Measurements from ENCODE around the gene RASAL2. TPM values are rescaled to one million over a fixed set of nuclear protein-coding genes. Genes with fewer than 3 reads are reported as not detected.
A peak's percentile ranks its signal among the peaks of the same experiment; 100 is the strongest.

RASAL2 gene
- total and polyA plus RNA-seq, 2 of the 13 experiments (the other 11 are each of a cell fraction or from before 2014, with no cell fraction given) = 5.4 to 5.9 TPM

DNA sequence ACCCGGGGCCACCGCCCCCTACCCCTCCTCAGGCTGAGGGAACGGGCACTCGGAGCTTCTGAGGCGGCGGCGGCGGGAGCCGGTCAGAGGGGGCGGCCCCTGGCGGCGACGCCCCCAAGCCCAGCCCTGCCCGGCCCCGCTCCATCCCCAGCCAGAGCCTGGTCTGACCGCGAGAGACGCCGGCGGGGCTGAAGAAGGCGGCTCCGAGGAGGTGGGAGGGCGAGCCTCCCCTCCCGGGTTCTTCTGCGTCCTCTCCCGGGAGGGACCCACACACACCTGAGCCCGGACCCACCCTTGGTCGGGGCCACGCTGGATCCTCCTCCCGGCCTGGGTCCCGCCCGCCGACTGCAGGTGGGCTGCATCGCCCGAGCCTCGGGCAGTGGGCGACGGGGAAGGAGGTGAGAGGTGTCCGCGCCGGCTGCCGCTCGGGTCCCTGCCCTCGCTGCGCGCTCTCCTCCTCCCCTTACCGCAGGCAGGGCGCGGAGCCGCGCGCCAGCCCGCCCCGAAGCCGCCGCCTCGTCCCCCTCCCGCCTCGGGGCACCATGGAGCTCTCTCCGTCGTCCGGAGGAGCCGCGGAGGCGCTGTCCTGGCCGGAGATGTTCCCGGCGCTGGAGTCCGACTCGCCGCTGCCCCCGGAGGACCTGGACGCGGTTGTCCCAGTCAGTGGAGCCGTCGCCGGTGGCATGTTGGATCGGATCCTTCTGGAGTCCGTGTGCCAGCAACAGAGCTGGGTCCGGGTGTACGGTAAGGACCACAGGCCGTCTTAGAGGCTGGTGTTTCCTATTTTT, at the start of gene RASAL2 (continued):
- TF ChIP-seq, protein P1, sequence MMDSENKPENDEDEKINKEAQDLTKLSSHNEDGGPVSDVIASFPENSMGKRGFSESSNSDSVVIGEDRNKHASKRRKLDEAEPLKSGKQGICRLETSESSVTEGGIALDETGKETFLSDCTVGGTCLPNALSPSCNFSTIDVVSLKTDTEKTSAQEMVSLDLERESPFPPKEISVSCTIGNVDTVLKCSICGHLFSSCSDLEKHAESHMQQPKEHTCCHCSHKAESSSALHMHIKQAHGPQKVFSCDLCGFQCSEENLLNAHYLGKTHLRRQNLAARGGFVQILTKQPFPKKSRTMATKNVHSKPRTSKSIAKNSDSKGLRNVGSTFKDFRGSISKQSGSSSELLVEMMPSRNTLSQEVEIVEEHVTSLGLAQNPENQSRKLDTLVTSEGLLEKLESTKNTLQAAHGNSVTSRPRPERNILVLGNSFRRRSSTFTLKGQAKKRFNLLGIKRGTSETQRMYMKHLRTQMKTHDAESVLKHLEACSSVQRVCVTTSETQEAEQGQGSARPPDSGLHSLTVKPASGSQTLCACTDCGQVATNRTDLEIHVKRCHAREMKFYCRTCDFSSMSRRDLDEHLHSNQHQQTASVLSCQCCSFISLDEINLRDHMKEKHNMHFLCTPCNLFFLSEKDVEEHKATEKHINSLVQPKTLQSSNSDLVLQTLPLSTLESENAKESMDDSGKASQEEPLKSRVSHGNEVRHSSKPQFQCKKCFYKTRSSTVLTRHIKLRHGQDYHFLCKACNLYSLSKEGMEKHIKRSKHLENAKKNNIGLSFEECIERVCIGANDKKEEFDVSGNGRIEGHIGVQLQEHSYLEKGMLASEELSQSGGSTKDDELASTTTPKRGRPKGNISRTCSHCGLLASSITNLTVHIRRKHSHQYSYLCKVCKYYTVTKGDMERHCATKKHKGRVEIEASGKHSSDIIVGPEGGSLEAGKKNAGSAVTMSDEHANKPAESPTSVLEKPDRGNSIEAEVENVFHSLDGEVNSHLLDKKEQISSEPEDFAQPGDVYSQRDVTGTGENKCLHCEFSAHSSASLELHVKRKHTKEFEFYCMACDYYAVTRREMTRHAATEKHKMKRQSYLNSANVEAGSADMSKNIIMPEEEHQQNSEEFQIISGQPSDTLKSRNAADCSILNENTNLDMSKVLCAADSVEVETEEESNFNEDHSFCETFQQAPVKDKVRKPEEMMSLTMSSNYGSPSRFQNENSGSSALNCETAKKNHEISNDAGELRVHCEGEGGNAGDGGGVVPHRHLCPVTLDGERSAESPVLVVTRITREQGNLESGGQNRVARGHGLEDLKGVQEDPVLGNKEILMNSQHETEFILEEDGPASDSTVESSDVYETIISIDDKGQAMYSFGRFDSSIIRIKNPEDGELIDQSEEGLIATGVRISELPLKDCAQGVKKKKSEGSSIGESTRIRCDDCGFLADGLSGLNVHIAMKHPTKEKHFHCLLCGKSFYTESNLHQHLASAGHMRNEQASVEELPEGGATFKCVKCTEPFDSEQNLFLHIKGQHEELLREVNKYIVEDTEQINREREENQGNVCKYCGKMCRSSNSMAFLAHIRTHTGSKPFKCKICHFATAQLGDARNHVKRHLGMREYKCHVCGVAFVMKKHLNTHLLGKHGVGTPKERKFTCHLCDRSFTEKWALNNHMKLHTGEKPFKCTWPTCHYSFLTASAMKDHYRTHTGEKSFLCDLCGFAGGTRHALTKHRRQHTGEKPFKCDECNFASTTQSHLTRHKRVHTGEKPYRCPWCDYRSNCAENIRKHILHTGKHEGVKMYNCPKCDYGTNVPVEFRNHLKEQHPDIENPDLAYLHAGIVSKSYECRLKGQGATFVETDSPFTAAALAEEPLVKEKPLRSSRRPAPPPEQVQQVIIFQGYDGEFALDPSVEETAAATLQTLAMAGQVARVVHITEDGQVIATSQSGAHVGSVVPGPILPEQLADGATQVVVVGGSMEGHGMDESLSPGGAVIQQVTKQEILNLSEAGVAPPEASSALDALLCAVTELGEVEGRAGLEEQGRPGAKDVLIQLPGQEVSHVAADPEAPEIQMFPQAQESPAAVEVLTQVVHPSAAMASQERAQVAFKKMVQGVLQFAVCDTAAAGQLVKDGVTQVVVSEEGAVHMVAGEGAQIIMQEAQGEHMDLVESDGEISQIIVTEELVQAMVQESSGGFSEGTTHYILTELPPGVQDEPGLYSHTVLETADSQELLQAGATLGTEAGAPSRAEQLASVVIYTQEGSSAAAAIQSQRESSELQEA (CRISPR knock-in tag; IDR thresholded peaks at IDR 0.05; ENCODE audit: not compliant biosample characterization) = no peak
- TF ChIP-seq STAG1 (CRISPR knock-in tag; IDR thresholded peaks at IDR 0.05) (no peak), ZNF20 (CRISPR knock-in tag; IDR thresholded peaks at IDR 0.05) (no peak), U2AF2 (IDR thresholded peaks at IDR 0.05; ENCODE audit: low read depth, low read length) (no peak), ZNF674 (CRISPR knock-in tag; IDR thresholded peaks at IDR 0.05; ENCODE audit: low read depth) (no peak), SMC3 (IDR thresholded peaks at IDR 0.05; ENCODE audit: low read length) (no peak), KLF6 (CRISPR knock-in tag; IDR thresholded peaks at IDR 0.05) (0 out of 2 replicates have a peak, but pooled peaks have one; percentile 14), ZNF17 (CRISPR knock-in tag; IDR thresholded peaks at IDR 0.05) (no peak)
- TF ChIP-seq, protein P2, sequence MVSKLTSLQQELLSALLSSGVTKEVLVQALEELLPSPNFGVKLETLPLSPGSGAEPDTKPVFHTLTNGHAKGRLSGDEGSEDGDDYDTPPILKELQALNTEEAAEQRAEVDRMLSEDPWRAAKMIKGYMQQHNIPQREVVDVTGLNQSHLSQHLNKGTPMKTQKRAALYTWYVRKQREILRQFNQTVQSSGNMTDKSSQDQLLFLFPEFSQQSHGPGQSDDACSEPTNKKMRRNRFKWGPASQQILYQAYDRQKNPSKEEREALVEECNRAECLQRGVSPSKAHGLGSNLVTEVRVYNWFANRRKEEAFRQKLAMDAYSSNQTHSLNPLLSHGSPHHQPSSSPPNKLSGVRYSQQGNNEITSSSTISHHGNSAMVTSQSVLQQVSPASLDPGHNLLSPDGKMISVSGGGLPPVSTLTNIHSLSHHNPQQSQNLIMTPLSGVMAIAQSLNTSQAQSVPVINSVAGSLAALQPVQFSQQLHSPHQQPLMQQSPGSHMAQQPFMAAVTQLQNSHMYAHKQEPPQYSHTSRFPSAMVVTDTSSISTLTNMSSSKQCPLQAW (CRISPR knock-in tag; IDR thresholded peaks at IDR 0.05) = no peak
- TF ChIP-seq, protein P3, sequence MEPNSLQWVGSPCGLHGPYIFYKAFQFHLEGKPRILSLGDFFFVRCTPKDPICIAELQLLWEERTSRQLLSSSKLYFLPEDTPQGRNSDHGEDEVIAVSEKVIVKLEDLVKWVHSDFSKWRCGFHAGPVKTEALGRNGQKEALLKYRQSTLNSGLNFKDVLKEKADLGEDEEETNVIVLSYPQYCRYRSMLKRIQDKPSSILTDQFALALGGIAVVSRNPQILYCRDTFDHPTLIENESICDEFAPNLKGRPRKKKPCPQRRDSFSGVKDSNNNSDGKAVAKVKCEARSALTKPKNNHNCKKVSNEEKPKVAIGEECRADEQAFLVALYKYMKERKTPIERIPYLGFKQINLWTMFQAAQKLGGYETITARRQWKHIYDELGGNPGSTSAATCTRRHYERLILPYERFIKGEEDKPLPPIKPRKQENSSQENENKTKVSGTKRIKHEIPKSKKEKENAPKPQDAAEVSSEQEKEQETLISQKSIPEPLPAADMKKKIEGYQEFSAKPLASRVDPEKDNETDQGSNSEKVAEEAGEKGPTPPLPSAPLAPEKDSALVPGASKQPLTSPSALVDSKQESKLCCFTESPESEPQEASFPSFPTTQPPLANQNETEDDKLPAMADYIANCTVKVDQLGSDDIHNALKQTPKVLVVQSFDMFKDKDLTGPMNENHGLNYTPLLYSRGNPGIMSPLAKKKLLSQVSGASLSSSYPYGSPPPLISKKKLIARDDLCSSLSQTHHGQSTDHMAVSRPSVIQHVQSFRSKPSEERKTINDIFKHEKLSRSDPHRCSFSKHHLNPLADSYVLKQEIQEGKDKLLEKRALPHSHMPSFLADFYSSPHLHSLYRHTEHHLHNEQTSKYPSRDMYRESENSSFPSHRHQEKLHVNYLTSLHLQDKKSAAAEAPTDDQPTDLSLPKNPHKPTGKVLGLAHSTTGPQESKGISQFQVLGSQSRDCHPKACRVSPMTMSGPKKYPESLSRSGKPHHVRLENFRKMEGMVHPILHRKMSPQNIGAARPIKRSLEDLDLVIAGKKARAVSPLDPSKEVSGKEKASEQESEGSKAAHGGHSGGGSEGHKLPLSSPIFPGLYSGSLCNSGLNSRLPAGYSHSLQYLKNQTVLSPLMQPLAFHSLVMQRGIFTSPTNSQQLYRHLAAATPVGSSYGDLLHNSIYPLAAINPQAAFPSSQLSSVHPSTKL (CRISPR knock-in tag; IDR thresholded peaks at IDR 0.05) = no peak
- TF ChIP-seq, protein P4, sequence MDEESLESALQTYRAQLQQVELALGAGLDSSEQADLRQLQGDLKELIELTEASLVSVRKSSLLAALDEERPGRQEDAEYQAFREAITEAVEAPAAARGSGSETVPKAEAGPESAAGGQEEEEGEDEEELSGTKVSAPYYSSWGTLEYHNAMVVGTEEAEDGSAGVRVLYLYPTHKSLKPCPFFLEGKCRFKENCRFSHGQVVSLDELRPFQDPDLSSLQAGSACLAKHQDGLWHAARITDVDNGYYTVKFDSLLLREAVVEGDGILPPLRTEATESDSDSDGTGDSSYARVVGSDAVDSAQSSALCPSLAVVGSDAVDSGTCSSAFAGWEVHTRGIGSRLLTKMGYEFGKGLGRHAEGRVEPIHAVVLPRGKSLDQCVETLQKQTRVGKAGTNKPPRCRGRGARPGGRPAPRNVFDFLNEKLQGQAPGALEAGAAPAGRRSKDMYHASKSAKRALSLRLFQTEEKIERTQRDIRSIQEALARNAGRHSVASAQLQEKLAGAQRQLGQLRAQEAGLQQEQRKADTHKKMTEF (CRISPR knock-in tag; IDR thresholded peaks at IDR 0.05) = peak; percentile 54; the same call in 1 of the 2 replicates
- TF ChIP-seq, protein P5, sequence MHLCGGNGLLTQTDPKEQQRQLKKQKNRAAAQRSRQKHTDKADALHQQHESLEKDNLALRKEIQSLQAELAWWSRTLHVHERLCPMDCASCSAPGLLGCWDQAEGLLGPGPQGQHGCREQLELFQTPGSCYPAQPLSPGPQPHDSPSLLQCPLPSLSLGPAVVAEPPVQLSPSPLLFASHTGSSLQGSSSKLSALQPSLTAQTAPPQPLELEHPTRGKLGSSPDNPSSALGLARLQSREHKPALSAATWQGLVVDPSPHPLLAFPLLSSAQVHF (CRISPR knock-in tag; IDR thresholded peaks at IDR 0.05) = no peak

All from HepG2 (cell line).